Measurements from ENCODE around the gene CAPN12. TPM values are rescaled to one million over a fixed set of nuclear protein-coding genes. Genes with fewer than 3 reads are reported as not detected.
A peak's percentile ranks its signal among the peaks of the same experiment; 100 is the strongest.
"Not testable (repeated sequence)": the region's sequence is repeated elsewhere in the genome, so short reads cannot be mapped to it uniquely, and the experiment has no call there.

CAPN12 gene
- total RNA-seq, 8 experiments from 2014 or later: 0.11 to 3.7 (median 0.53) TPM

GRCh38 chr19:38784224-38784623 is 40.0 kb upstream of the CAPN12 start:
- in situ Hi-C loops (cut with MboI; ENCODE audit: low pct_unique_long_range_greater_than_20kb in 2 of 9, low sequenced_read_pairs in 9 of 9, unreplicated experiment in 9 of 9): no loop called here
- no peak for ATAC-seq (replicated peaks in 6 of 8)
- no peaks in the 10 kb centered on the region for H3K4me1 ChIP-seq (replicated peaks in 1 of 2)
- WGBS, 10 experiments: 27 to 73% (median 58%) methylated on average over 2 to 3 of the region's 3 CpGs; no CpG with 5 or more reads in 3 of the 10 experiments
- no peak overlapping the region for H3K4me3 ChIP-seq
- H3K27ac ChIP-seq: no peak overlapping the region

- 67 to 95% (median 80%) methylated on average over 1 to 9 of the region's 13 CpGs; no CpG with 5 or more reads in 3 of the 10 experiments for WGBS, 10 experiments
- H3K4me1 ChIP-seq (replicated peaks in 1 of 2); H3K4me3 ChIP-seq; H3K27ac ChIP-seq; ATAC-seq (replicated peaks in 6 of 8); in situ Hi-C loops (cut with MboI; ENCODE audit: low pct_unique_long_range_greater_than_20kb in 2 of 9, low sequenced_read_pairs in 9 of 9, unreplicated experiment in 9 of 9): not testable (repeated sequence)
Measured at GRCh38 chr19:38782212-38782611, 37.9 kb upstream of the CAPN12 start.

- in situ Hi-C loops (cut with MboI; ENCODE audit: low pct_unique_long_range_greater_than_20kb in 2 of 9, low sequenced_read_pairs in 9 of 9, unreplicated experiment in 9 of 9): no loop called here
- Histone ChIP-seq H3K4me1 (replicated peaks in 1 of 2) (no peaks in the 10 kb centered on the region), H3K4me3 (no peak overlapping the region), H3K27ac (no peak overlapping the region)
- no peak for ATAC-seq (replicated peaks in 6 of 8)
- WGBS, 10 experiments: 0 to 100% (median 54%) methylated on average over 1 to 4 of the region's 7 CpGs; no CpG with 5 or more reads in 2 of the 10 experiments
Measured at GRCh38 chr19:38781058-38781457, 36.8 kb upstream of the CAPN12 start.

- Histone ChIP-seq H3K4me1 (replicated peaks in 1 of 2) (no peaks in the 10 kb centered on the region), H3K4me3 (no peak overlapping the region), H3K27ac (no peak overlapping the region)
- 33 to 100% (median 74%) methylated on average over 1 to 6 of the region's 7 CpGs; no CpG with 5 or more reads in 4 of the 10 experiments for WGBS, 10 experiments
- in situ Hi-C loops (cut with MboI; ENCODE audit: low pct_unique_long_range_greater_than_20kb in 2 of 9, low sequenced_read_pairs in 9 of 9, unreplicated experiment in 9 of 9): no loop called here
- ATAC-seq (replicated peaks in 6 of 8): no peak
Measured at GRCh38 chr19:38780443-38780842, 36.2 kb upstream of the CAPN12 start.

GRCh38 chr19:38778733-38779132 is 34.5 kb upstream of the CAPN12 start:
- H3K4me1 ChIP-seq (replicated peaks in 1 of 2): no peaks in the 10 kb centered on the region
- ATAC-seq (replicated peaks in 6 of 8): no peak
- WGBS, 10 experiments: 8 to 57% (median 18%) methylated on average over 1 to 4 of the region's 7 CpGs; no CpG with 5 or more reads in 5 of the 10 experiments
- H3K4me3 ChIP-seq: no peak overlapping the region
- in situ Hi-C loops (cut with MboI; ENCODE audit: low pct_unique_long_range_greater_than_20kb in 2 of 9, low sequenced_read_pairs in 9 of 9, unreplicated experiment in 9 of 9): no loop called here
- H3K27ac ChIP-seq: no peak overlapping the region

GRCh38 chr19:38774181-38774950 is 30.1 kb upstream of the CAPN12 start:
- no peaks in the 10 kb centered on the region for H3K4me1 ChIP-seq (replicated peaks in 1 of 2)
- in situ Hi-C loops (cut with MboI; ENCODE audit: low pct_unique_long_range_greater_than_20kb in 2 of 9, low sequenced_read_pairs in 9 of 9, unreplicated experiment in 9 of 9): no loop called here
- no peak for ATAC-seq (replicated peaks in 6 of 8)
- no peak overlapping the region for H3K4me3 ChIP-seq
- 86 to 100% (median 91%) methylated on average over 1 to 7 of the region's 13 CpGs; no CpG with 5 or more reads in 6 of the 10 experiments for WGBS, 10 experiments
- H3K27ac ChIP-seq: no peak overlapping the region

GRCh38 chr19:38773469-38774177 is 29.3 kb upstream of the CAPN12 start, which contains the start of gene LGALS7:
LGALS7 (minus strand) TSS chr19:38773517; CDS start chr19:38773492, 25 bp downstream.
- in situ Hi-C loops (cut with MboI; ENCODE audit: low pct_unique_long_range_greater_than_20kb in 2 of 9, low sequenced_read_pairs in 9 of 9, unreplicated experiment in 9 of 9): no loop called here
- H3K27ac ChIP-seq: no peak within 1 kb of the TSS
- H3K4me1 ChIP-seq (replicated peaks in 1 of 2): no peaks in the 10 kb centered on the region
- no peak within 1 kb of the TSS for H3K4me3 ChIP-seq
- ATAC-seq (replicated peaks in 6 of 8): no peak
- WGBS, 10 experiments: 33 to 90% (median 73%) methylated on average over 1 to 2 of the region's 14 CpGs; no CpG with 5 or more reads in 6 of the 10 experiments

- in situ Hi-C loops (cut with MboI; ENCODE audit: low pct_unique_long_range_greater_than_20kb in 2 of 9, low sequenced_read_pairs in 9 of 9, unreplicated experiment in 9 of 9); ATAC-seq (replicated peaks in 6 of 8); H3K27ac ChIP-seq; H3K4me1 ChIP-seq (replicated peaks in 1 of 2); H3K4me3 ChIP-seq: not testable (repeated sequence)
- no CpG with 5 or more reads among the region's 30 CpGs for WGBS, 10 experiments
Measured at GRCh38 chr19:38771569-38771968, 27.3 kb upstream of the CAPN12 start.

GRCh38 chr19:38770949-38771275 is 26.6 kb upstream of the CAPN12 start:
- H3K4me1 ChIP-seq (replicated peaks in 1 of 2); in situ Hi-C loops (cut with MboI; ENCODE audit: low pct_unique_long_range_greater_than_20kb in 2 of 9, low sequenced_read_pairs in 9 of 9, unreplicated experiment in 9 of 9); H3K4me3 ChIP-seq; H3K27ac ChIP-seq: not testable (repeated sequence)
- ATAC-seq (replicated peaks in 6 of 8): peak; percentile 42 to 86 (median 74)
- no CpG with 5 or more reads among the region's 22 CpGs for WGBS, 10 experiments

- peak in 6 of 8 experiments; percentile 7 to 28 (median 14) for ATAC-seq (replicated peaks in 6 of 8)
- H3K4me1 ChIP-seq (replicated peaks in 1 of 2); H3K4me3 ChIP-seq; H3K27ac ChIP-seq; in situ Hi-C loops (cut with MboI; ENCODE audit: low pct_unique_long_range_greater_than_20kb in 2 of 9, low sequenced_read_pairs in 9 of 9, unreplicated experiment in 9 of 9): not testable (repeated sequence)
- WGBS, 10 experiments: no CpG with 5 or more reads among the region's 58 CpGs
Measured at GRCh38 chr19:38770228-38770948, 26.1 kb upstream of the CAPN12 start.

- ATAC-seq (replicated peaks in 6 of 8): peak; percentile 50 to 91 (median 72)
- in situ Hi-C loops (cut with MboI; ENCODE audit: low pct_unique_long_range_greater_than_20kb in 2 of 9, low sequenced_read_pairs in 9 of 9, unreplicated experiment in 9 of 9): no loop called here
- Histone ChIP-seq H3K4me1 (replicated peaks in 1 of 2) (no peaks in the 10 kb centered on the region), H3K27ac (no peak overlapping the region), H3K4me3 (no peak overlapping the region)
- 27 to 100% (median 43%) methylated on average over 1 to 12 of the region's 42 CpGs; no CpG with 5 or more reads in 4 of the 10 experiments for WGBS, 10 experiments
Measured at GRCh38 chr19:38769635-38770211, 25.4 kb upstream of the CAPN12 start.

- in situ Hi-C loops (cut with MboI; ENCODE audit: low pct_unique_long_range_greater_than_20kb in 2 of 9, low sequenced_read_pairs in 9 of 9, unreplicated experiment in 9 of 9): no loop called here
- 64 to 100% (median 92%) methylated on average over 1 to 8 of the region's 10 CpGs for WGBS, 10 experiments
- Histone ChIP-seq H3K4me1 (replicated peaks in 1 of 2) (no peaks in the 10 kb centered on the region), H3K27ac (no peak overlapping the region), H3K4me3 (no peak overlapping the region)
- ATAC-seq (replicated peaks in 6 of 8): no peak
Measured at GRCh38 chr19:38766276-38767047, 22.2 kb upstream of the CAPN12 start.

All from motor neuron (in vitro differentiated cells).